H1 (cell line): Measurements from ENCODE around the gene DHRS12. TPM values are rescaled to one million over a fixed set of nuclear protein-coding genes. Genes with fewer than 3 reads are reported as not detected.

Experiments
- CTCF ChIA-PET: fragments of 300-600 bp; sonication (Branson Sonifier 250); formaldehyde crosslinking; loops from one replicate; lab custom pipeline; 2021; ENCODE audit not compliant: partially characterized antibody; lab: Charles Lee
- POLR2A ChIA-PET: fragments of 300-600 bp; sonication (Branson Sonifier 250); formaldehyde crosslinking; loops from one replicate; lab custom pipeline; 2021; ENCODE audit warnings: inconsistent platforms; ENCODE audit not compliant: partially characterized antibody; lab: Charles Lee
- DNase-seq, 2 experiments: peaks; one replicate each; pipeline versions ENCODE4 v3.0.0 to v3.0.0-alpha.2; 2010 to 2022; ENCODE audit warnings: low spot score in 2 of 2, low read depth in 1 of 2, mixed read lengths in 1 of 2
- FAIRE-seq: peaks from 2 replicates; lab custom pipeline; 2011; peaks lifted over from hg19 to GRCh38; lab: Jason Lieb, UNC
- H2AFZ ChIP-seq: 2 replicates; pipeline ENCODE4 v1.8.1; 2012; ENCODE audit warnings: low read length, inconsistent platforms
- H2AK5ac ChIP-seq: 2 replicates; pipeline ENCODE4 v1.6.1; 2013; ENCODE audit warnings: low read depth, low read length
- H2BK120ac ChIP-seq: replicated peaks from 2 replicates; pipeline ENCODE3; 2013; ENCODE audit warnings: low read depth, low read length, inconsistent platforms
- H2BK12ac ChIP-seq: 2 replicates; pipeline ENCODE4 v1.6.1; 2013; ENCODE audit warnings: low read depth, low read length
- H2BK15ac ChIP-seq: 2 replicates; pipeline ENCODE4 v1.6.1; 2013; ENCODE audit warnings: low read length
- H2BK20ac ChIP-seq: 2 replicates; pipeline ENCODE4 v1.6.1; 2013; ENCODE audit warnings: low read length
- H2BK5ac ChIP-seq: 2 replicates; pipeline ENCODE4 v1.6.1; 2013; ENCODE audit warnings: low read depth, low read length
- H3K14ac ChIP-seq: 2 replicates; pipeline ENCODE4 v1.6.1; 2013; ENCODE audit warnings: inconsistent platforms; ENCODE audit not compliant: insufficient read length
- H3K18ac ChIP-seq: 2 replicates; pipeline ENCODE4 v1.6.1; 2013; ENCODE audit warnings: low read length; ENCODE audit errors: extremely low read depth
- H3K23ac ChIP-seq: 2 replicates; pipeline ENCODE4 v1.6.1; 2013; ENCODE audit warnings: inconsistent platforms; ENCODE audit not compliant: insufficient read length
- H3K23me2 ChIP-seq: 2 replicates; pipeline ENCODE4 v1.6.1; 2013; ENCODE audit warnings: low read depth, low read length
- H3K27ac ChIP-seq: 2 replicates; pipeline ENCODE4 v1.6.1; 2011; ENCODE audit warnings: low read depth, low read length, inconsistent platforms
- H3K27me3 ChIP-seq, 4 experiments: replicated peaks in 1 of 4; 1 replicate in 1 of 4; 2 replicates in 3 of 4; pipeline versions ENCODE4 v1.6.1 to v1.8.1; 2011 to 2013; ENCODE audit warnings: low read length in 3 of 4, mild to moderate bottlenecking in 3 of 4, inconsistent platforms in 2 of 4, mixed read lengths in 2 of 4, moderate library complexity in 1 of 4; ENCODE audit not compliant: control insufficient read depth in 3 of 4, insufficient read depth in 3 of 4; ENCODE audit errors: extremely low read depth in 1 of 4
- H3K36me3 ChIP-seq, 4 experiments: 2 replicates each; pipeline versions ENCODE4 v1.6.1 to v1.8.1; 2011 to 2013; ENCODE audit warnings: mild to moderate bottlenecking in 4 of 4, low read length in 3 of 4, moderate library complexity in 2 of 4, control low read depth in 1 of 4, inconsistent platforms in 1 of 4; ENCODE audit not compliant: insufficient read depth in 4 of 4, control insufficient read depth in 2 of 4
- H3K4ac ChIP-seq: replicated peaks from 2 replicates; pipeline ENCODE3; 2013; ENCODE audit warnings: low read length, low read depth, mixed read lengths, inconsistent platforms; ENCODE audit not compliant: insufficient read length
- H3K4me1 ChIP-seq, 4 experiments: replicated peaks in 1 of 4; 1 replicate in 1 of 4; 2 replicates in 3 of 4; pipeline versions ENCODE4 v1.6.1 to v1.8.1; 2011 to 2013; ENCODE audit warnings: low read length in 3 of 4, inconsistent platforms in 2 of 4, mixed read lengths in 1 of 4; ENCODE audit not compliant: insufficient read depth in 4 of 4, control insufficient read depth in 3 of 4
- H3K4me2 ChIP-seq, 2 experiments: 2 replicates each; pipeline versions ENCODE4 v1.6.1 to v1.8.1; 2011 to 2013; ENCODE audit warnings: low read depth in 2 of 2, low read length in 2 of 2, control low read depth in 1 of 2, inconsistent platforms in 1 of 2, mild to moderate bottlenecking in 1 of 2; ENCODE audit not compliant: insufficient read depth in 1 of 2
- H3K4me3 ChIP-seq, 4 experiments: fragments of 200-600, 300-600 bp in 1 of 4; sonication (generic), shearing (Covaris generic), sonication (Bioruptor Twin) in 1 of 4; 2 replicates each; pipeline versions ENCODE4 v1.5.1 to v1.8.1; 2011 to 2016; ENCODE audit warnings: low read length in 4 of 4, low read depth in 3 of 4, control low read depth in 2 of 4, inconsistent platforms in 2 of 4, mild to moderate bottlenecking in 2 of 4, mixed read lengths in 1 of 4, moderate library complexity in 1 of 4; ENCODE audit not compliant: insufficient read depth in 2 of 4; ENCODE audit errors: extremely low read depth in 1 of 4
- H3K56ac ChIP-seq: replicated peaks from 2 replicates; pipeline ENCODE3; 2013; ENCODE audit warnings: low read depth, mild to moderate bottlenecking, mixed read lengths, low read length, inconsistent platforms; ENCODE audit not compliant: insufficient read length
- H3K79me1 ChIP-seq: 2 replicates; pipeline ENCODE4 v1.6.1; 2013; ENCODE audit warnings: low read depth, low read length, control low read depth
- H3K79me2 ChIP-seq, 2 experiments: 2 replicates each; pipeline versions ENCODE4 v1.6.1 to v1.8.1; 2012 to 2013; ENCODE audit warnings: low read length in 2 of 2, mild to moderate bottlenecking in 2 of 2, inconsistent platforms in 1 of 2; ENCODE audit not compliant: insufficient read depth in 2 of 2, control insufficient read depth in 1 of 2
- H3K9ac ChIP-seq, 4 experiments: replicated peaks in 1 of 4; 1 replicate in 1 of 4; 2 replicates in 3 of 4; pipeline versions ENCODE4 v1.6.1 to v1.8.1; 2011 to 2013; ENCODE audit warnings: low read depth in 3 of 4, low read length in 3 of 4, control low read depth in 2 of 4, mild to moderate bottlenecking in 2 of 4, moderate library complexity in 2 of 4, inconsistent platforms in 1 of 4; ENCODE audit errors: extremely low read depth in 1 of 4
- H3K9me3 ChIP-seq, 2 experiments: 2 replicates each; pipeline versions ENCODE4 v1.6.1 to v1.8.1; 2012 to 2013; ENCODE audit warnings: mild to moderate bottlenecking in 2 of 2, moderate library complexity in 2 of 2, control low read depth in 1 of 2, inconsistent platforms in 1 of 2, low read depth in 1 of 2, low read length in 1 of 2, mixed read lengths in 1 of 2; ENCODE audit not compliant: insufficient read depth in 2 of 2
- H4K20me1 ChIP-seq, 2 experiments: replicated peaks in 1 of 2; 2 replicates each; pipeline versions ENCODE3 to v1.8.1; 2011 to 2013; ENCODE audit warnings: inconsistent platforms in 2 of 2, low read length in 2 of 2, mild to moderate bottlenecking in 1 of 2; ENCODE audit not compliant: insufficient read depth in 2 of 2, control insufficient read depth in 1 of 2
- H4K5ac ChIP-seq: 2 replicates; pipeline ENCODE4 v1.6.1; 2013; ENCODE audit warnings: low read length, low read depth, mixed read lengths, inconsistent platforms; ENCODE audit not compliant: insufficient read length
- H4K8ac ChIP-seq: 2 replicates; pipeline ENCODE4 v1.8.0; 2013; ENCODE audit warnings: mild to moderate bottlenecking, moderate library complexity, low read length, inconsistent platforms; ENCODE audit not compliant: insufficient read depth; ENCODE audit errors: extremely low read depth
- H4K91ac ChIP-seq: replicated peaks from 2 replicates; pipeline ENCODE3; 2013; ENCODE audit warnings: low read length, mixed read lengths, inconsistent platforms; ENCODE audit not compliant: insufficient read length
- ASH2L ChIP-seq: fragments of 200-600, 300-600 bp; sonication (generic); IDR thresholded peaks from one replicate; pipeline ENCODE4 v1.7.1; 2017; ENCODE audit warnings: low read length
- CEBPB ChIP-seq: IDR thresholded peaks from 2 replicates; pipeline ENCODE4 v1.6.1; 2012; ENCODE audit warnings: low read depth, low read length
- EGR1 ChIP-seq: IDR thresholded peaks from 2 replicates; pipeline ENCODE4 v1.6.1; 2011; ENCODE audit warnings: low read depth, low read length, borderline replicate concordance
- KDM4A ChIP-seq: IDR thresholded peaks from one replicate; pipeline ENCODE4 v1.7.1; 2012; ENCODE audit warnings: low read depth, mild to moderate bottlenecking, moderate library complexity, low read length, inconsistent platforms; ENCODE audit not compliant: severe bottlenecking
- SIN3A ChIP-seq, 2 experiments: IDR thresholded peaks in 1 of 2; conservative IDR thresholded peaks in 1 of 2; 2 replicates each; pipeline ENCODE4 v1.6.1; 2011 to 2012; ENCODE audit warnings: low read length in 2 of 2, improper control_type of control experiment in 1 of 2, low read depth in 1 of 2, mild to moderate bottlenecking in 1 of 2
- SRF ChIP-seq: IDR thresholded peaks from 2 replicates; pipeline ENCODE4 v1.6.1; 2011; ENCODE audit warnings: mild to moderate bottlenecking, low read depth, low read length, moderate library complexity
- TBP ChIP-seq: IDR thresholded peaks from 2 replicates; pipeline ENCODE4 v1.6.1; 2011; ENCODE audit warnings: low read depth, low read length, improper control_type of control experiment
- WGBS, 2 experiments: shearing (Covaris generic) in 1 of 2; methylation state at CpG; one replicate each; pipeline versions ENCODE4 v1.1.6 to v1.1.7; 2013 to 2015; ENCODE audit warnings: low lambda C conversion rate in 2 of 2, mixed read lengths in 2 of 2, inconsistent platforms in 1 of 2, low coverage in 1 of 2, missing lambda C conversion rate in 1 of 2; ENCODE audit not compliant: insufficient replicate concordance in 2 of 2, insufficient coverage in 1 of 2, insufficient read length in 1 of 2; ENCODE audit errors: extremely low coverage in 1 of 2, missing lambda C conversion rate in 1 of 2; 5-methylcytosine and 5-hydroxymethylcytosine counted together
- polyA plus RNA-seq, 7 experiments: library from polyadenylated mRNA; depleted of rRNA in 3 of 7; stranded (reverse) in 5 of 7; unstranded in 2 of 7; fragments of >200 nt in 5 of 7; fragments of 200-250 nt in 2 of 7; gene quantifications; 1 replicate in 5 of 7; 2 replicates in 1 of 7; 4 replicates in 1 of 7; pipeline versions ENCODE4 v1.2.1 to v1.2.3, GENCODE V29; 2011 to 2013; ENCODE audit warnings: missing spikeins in 2 of 7, mixed read lengths in 2 of 7
- total RNA-seq: library from RNA; stranded (reverse); fragmentation: NEBNext Ultra II Directional; extraction: Animal tissue kit (Norgen Biotek cat#: 25700); gene quantifications from 2 replicates; pipeline ENCODE4 v1.2.1, GENCODE V29; 2021

DHRS12 gene
- total and polyA plus RNA-seq, 2 of the 8 experiments (the other 6 are each of a cell fraction or from before 2014, with no cell fraction given): 8.7 TPM

- H3K23me2 ChIP-seq: no peaks in the 10 kb centered on the region
- H3K27me3 ChIP-seq: peaks cover 0 to 3% (median 1%) of the 10 kb centered on the region in 4 experiments; a peak in 2 of 7 replicates
- H3K36me3 ChIP-seq: no peaks in the 10 kb centered on the region
- H3K4me1 ChIP-seq: peaks cover 0 to 16% (median 7%) of the 10 kb centered on the region in 4 experiments; a peak in 5 of 7 replicates
- H4K5ac ChIP-seq: no peak overlapping the region
- no peak overlapping the region for H3K18ac ChIP-seq
- no peak overlapping the region; the same call in 1 of the 2 replicates for H2BK12ac ChIP-seq
- no peak overlapping the region for H3K4me2 ChIP-seq
- no peak overlapping the region for H3K4ac ChIP-seq
- ChIA-PET POLR2A (interaction anchor here (1.2 kb wide), 1 partner anchor 49 kb away, joined by 3 read pairs; no protein-coding TSS in a partner anchor), CTCF (interaction anchor here (1.1 to 11.2 kb wide), 8 partner anchors 7 to 76 kb away, joined by 4 to 98 read pairs (median 6); no protein-coding TSS in a partner anchor)
- no peaks in the 10 kb centered on the region for H4K20me1 ChIP-seq
- H3K27ac ChIP-seq: no peak overlapping the region
- H3K23ac ChIP-seq: no peak overlapping the region
- H4K91ac ChIP-seq: no peak overlapping the region
- H3K56ac ChIP-seq: no peak overlapping the region
- H3K14ac ChIP-seq: no peak overlapping the region
- 84% methylated on average over 4 of the region's 4 CpGs; no CpG with 5 or more reads in 1 of the 2 experiments for WGBS, 2 experiments
- H2BK5ac ChIP-seq: no peak overlapping the region
- FAIRE-seq (no peak), DNase-seq (no peak)
- H2AFZ ChIP-seq: no peak overlapping the region
- no peak overlapping the region for H4K8ac ChIP-seq
- H3K9ac ChIP-seq: no peak overlapping the region
- no peak overlapping the region; the same call in 1 of the 2 replicates for H2BK15ac ChIP-seq
- H3K79me1 ChIP-seq: no peaks in the 10 kb centered on the region
- no peaks in the 10 kb centered on the region for H3K9me3 ChIP-seq
- TF ChIP-seq EGR1: no peak
- TF ChIP-seq TBP: no peak
- TF ChIP-seq ASH2L: no peak
- TF ChIP-seq KDM4A: no peak
- TF ChIP-seq SRF: no peak
- no peak for TF ChIP-seq SIN3A (conservative IDR thresholded peaks at IDR 0.05 in 1 of 2, IDR thresholded peaks at IDR 0.05 in 1 of 2; ENCODE audit: low read depth in 1 of 2, low read length in 2 of 2)
- TF ChIP-seq CEBPB: no peak
- H2AK5ac ChIP-seq: no peak overlapping the region
- no peaks in the 10 kb centered on the region for H3K79me2 ChIP-seq
- no peak overlapping the region for H2BK120ac ChIP-seq
- H3K4me3 ChIP-seq: no peak overlapping the region
- H2BK20ac ChIP-seq: 0 out of 2 replicates have a peak overlapping the region, but pooled peaks have one; percentile 49
These were observed 16.1 kb upstream of the DHRS12 start for GRCh38 chr13:51820016-51820597.
